Hepatocyte (in vitro differentiated cells): ENCODE measurements around the gene NPNT.

ENCODE experiments used
- CTCF ChIP-seq: fragments of 200-600 bp; sonication (generic); IDR thresholded peaks from 2 replicates; pipeline ENCODE4 v1.5.1; 2016; ENCODE audit warnings: antibody characterized with exemption, mild to moderate bottlenecking; ENCODE audit not compliant: poor library complexity
- EZH2 ChIP-seq: fragments of 200-600 bp; sonication (generic); IDR thresholded peaks from 2 replicates; pipeline ENCODE4 v1.6.1; 2016; ENCODE audit warnings: antibody characterized with exemption, mild to moderate bottlenecking, borderline replicate concordance
- EZH2phosphoT487 ChIP-seq: fragments of 200-600 bp; sonication (generic); IDR thresholded peaks from one replicate; pipeline ENCODE4 v1.6.1; 2018; ENCODE audit warnings: antibody characterized with exemption, mild to moderate bottlenecking, low read depth, moderate library complexity; ENCODE audit not compliant: unreplicated experiment, severe bottlenecking

- no peak for TF ChIP-seq CTCF
- no peak for TF ChIP-seq EZH2
- no peak for TF ChIP-seq EZH2phosphoT487
Measured at GRCh38 chr4:105994841-105995501, 99.7 kb downstream of the NPNT start.
